MG63 (cell line): ENCODE measurements around the gene VWA3B. TPM values are rescaled to one million over a fixed set of nuclear protein-coding genes. Genes with fewer than 3 reads are reported as not detected.
"Not testable (repeated sequence)": the region's sequence is repeated elsewhere in the genome, so short reads cannot be mapped to it uniquely, and the experiment has no call there.

ENCODE experiments used
- DNase-seq: peaks from one replicate; pipeline ENCODE4 v3.0.0-alpha.2; 2020
- H3K27me3 ChIP-seq: fragments of 250-450 bp; sonication (Bioruptor Pico); 2 replicates; pipeline ENCODE4 v1.5.1; 2020; ENCODE audit warnings: mild to moderate bottlenecking, moderate library complexity
- H3K36me3 ChIP-seq: fragments of 250-450 bp; sonication (Bioruptor Pico); 2 replicates; pipeline ENCODE4 v1.5.1; 2020; ENCODE audit warnings: mild to moderate bottlenecking, moderate library complexity
- H3K4me3 ChIP-seq: fragments of 250-450 bp; sonication (Bioruptor Pico); 2 replicates; pipeline ENCODE4 v1.5.1; 2020; ENCODE audit warnings: mild to moderate bottlenecking, moderate library complexity
- H3K9me3 ChIP-seq: fragments of 250-450 bp; sonication (Bioruptor Pico); 2 replicates; pipeline ENCODE4 v1.5.1; 2020; ENCODE audit warnings: mild to moderate bottlenecking, moderate library complexity
- total RNA-seq: library from RNA; depleted of rRNA; stranded (reverse); fragments of >200 nt; shearing (Covaris generic); gene quantifications from 2 replicates; pipeline ENCODE4 v1.2.3, GENCODE V29; 2014; ENCODE audit warnings: low replicate concordance

VWA3B gene
- total RNA-seq, 1 experiment from 2014 or later, result not detected

DNA sequence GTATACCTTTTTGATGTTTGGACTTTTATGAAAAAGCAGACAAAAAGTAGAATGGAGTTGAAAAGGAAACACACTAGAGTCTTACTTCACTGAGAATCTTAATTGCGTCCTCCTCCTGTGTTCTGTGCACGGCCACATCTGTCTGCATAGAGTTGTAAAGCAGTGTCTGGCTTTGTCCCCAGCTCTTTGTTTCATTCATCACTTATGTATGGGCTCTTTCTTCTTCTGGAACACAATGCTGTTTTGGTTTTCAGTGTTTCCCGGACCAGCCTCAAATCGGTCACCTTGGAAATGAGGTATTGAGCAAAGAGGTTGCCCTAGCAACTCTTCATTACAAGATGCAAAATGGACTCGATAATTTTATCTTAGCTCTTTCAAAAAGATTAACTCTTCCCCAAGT, 155.0 kb downstream of the VWA3B start:
- Histone ChIP-seq H3K9me3 (no peaks in the 10 kb centered on the region; the same call in 1 of the 2 replicates), H3K27me3 (no peaks in the 10 kb centered on the region), H3K36me3 (no peaks in the 10 kb centered on the region), H3K4me3 (no peak overlapping the region)
- no peak for DNase-seq

DNA sequence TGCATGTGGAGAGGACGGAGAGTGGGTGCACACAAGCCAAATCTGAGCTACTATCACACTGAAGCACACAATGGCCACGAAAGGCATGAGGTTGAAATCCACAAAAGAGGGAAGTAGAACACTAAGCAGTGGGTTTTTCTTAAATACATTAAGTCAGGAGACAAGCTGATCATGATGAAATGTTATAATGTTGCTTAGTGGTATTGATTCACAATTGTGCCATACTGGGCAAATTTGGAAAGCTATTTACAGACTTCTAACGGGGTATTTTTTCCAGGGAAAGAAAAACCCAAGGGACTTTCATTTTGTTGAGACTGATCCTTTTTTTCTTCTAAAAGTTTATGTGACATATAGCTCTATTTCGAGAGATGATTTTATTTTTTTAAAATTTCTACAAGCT, 158.5 kb downstream of the VWA3B start:
- Histone ChIP-seq H3K36me3 (no peaks in the 10 kb centered on the region), H3K4me3 (no peak overlapping the region), H3K9me3 (no peaks in the 10 kb centered on the region; the same call in 1 of the 2 replicates), H3K27me3 (no peaks in the 10 kb centered on the region)
- DNase-seq, result no peak

DNA sequence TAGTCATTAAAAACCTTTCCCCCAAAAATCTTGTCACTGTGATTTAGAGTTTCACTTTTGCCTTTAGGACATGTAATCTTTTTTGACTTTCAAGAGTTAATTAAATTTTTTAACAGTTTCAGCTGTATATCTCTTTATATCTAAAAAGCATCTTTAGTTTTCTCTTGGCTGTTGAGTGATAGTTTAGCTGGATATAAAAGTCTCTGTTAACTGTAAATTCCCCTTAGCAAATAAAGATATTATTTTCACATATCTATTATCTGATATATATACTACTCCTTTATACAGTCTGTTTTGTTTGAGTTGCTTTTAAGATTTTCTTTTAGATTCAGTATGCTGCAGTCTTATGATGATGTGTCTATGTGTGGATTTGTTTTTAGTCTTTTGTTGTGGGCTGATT, 160.4 kb downstream of the VWA3B start:
- Histone ChIP-seq H3K4me3 (no peak overlapping the region), H3K9me3 (no peaks in the 10 kb centered on the region; the same call in 1 of the 2 replicates), H3K36me3 (no peaks in the 10 kb centered on the region), H3K27me3 (no peaks in the 10 kb centered on the region)
- DNase-seq, result no peak

DNA sequence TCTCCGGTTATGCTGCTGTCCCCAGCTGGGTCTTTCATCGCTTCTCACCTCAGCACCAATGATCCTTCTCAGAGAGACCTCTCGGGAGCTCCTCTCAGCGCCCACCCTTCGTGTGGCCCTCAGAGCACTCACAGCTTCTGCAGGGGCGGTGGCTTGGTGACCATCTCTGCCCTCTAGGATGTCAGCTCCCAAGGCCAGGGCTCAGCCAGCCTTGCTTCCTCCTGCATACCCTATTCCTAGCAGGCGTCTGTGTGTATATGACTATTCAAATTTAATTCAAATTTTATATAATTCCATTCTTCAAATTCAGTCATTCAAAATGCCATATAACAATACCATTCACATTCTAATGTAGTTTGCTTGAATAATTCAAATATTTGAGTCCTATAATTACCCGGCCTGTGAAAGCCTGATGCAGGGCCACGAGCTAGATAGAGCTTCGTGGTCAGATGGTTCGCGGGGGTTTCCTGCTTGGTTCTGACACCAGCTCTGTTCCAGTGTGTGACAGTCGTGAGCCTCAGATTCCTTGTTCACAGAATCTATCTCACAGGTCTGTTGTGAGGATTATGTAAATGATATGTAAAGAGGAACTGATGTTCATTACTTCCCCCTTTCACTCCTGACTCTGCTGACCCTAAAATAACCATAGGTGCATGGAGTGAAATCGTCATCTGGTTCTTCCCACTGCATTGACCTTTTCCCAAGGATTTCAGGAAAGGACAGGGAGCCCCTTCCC, 165.2 kb downstream of the VWA3B start:
- Histone ChIP-seq H3K27me3 (no peaks in the 10 kb centered on the region), H3K4me3 (no peak overlapping the region), H3K36me3 (no peaks in the 10 kb centered on the region), H3K9me3 (no peaks in the 10 kb centered on the region; the same call in 1 of the 2 replicates)
- DNase-seq, result no peak

DNA sequence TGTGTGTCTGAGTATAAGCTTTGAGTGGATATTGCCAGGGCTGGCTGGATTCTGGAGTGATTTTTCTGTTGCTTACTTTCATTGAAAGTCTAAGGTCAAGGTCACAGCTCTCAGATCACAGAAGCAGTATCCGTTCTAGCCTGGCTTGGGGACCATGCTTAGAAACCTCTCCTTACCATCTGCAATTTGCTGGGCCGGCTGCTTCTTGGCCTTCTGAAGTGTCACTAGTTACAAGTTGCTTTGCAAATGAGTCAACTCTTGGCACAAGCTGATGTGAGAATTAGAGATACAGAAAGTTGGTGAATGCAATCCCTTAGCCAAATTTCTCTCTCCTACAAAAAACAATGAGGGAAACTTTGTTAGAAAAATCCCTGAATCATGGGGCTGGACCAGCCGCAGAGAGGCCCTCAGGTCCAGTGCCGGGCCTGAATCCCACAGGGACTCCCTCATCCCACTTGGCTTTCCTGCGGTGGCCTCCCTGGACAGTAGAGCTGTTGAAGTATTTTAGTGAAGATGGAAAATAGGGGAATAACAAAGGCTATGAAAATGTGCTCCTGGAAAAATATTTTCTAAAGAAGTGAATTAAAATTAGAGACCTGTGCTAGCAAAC, 166.6 kb downstream of the VWA3B start:
- H3K36me3 ChIP-seq, result no peaks in the 10 kb centered on the region
- no peak overlapping the region for H3K4me3 ChIP-seq
- H3K9me3 ChIP-seq, result no peaks in the 10 kb centered on the region
- H3K27me3 ChIP-seq, result no peaks in the 10 kb centered on the region
- peak; percentile 42 for DNase-seq

DNA sequence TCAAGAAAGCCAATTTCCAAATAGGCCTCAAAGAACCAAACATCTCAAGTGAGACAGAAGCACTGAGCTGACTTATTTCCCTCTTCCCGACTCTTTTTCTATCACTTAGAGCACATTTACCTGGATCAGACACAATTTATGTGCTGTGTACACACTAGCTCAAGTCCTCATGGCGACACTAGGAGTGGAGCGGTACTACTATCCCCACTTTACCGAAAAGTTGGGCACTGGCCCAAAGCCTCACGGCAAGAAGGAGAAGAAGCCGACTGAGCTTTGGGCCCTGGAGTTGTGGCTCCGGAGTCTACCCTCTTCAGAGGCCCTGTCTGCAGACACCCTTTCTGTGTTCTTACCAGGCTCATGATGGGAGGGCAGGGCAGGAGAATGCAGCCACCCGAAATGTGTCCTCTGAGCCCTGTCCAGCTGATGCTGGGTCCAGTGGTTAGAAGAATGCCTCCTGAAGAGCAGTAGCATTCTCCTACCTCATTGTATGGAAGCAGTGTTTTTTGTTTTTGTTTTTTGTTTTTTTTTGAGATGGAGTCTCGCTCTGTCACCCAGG, 167.6 kb downstream of the VWA3B start:
- DNase-seq, result no peak
- no peaks in the 10 kb centered on the region for H3K9me3 ChIP-seq
- no peak overlapping the region for H3K4me3 ChIP-seq
- H3K36me3 ChIP-seq, result no peaks in the 10 kb centered on the region
- H3K27me3 ChIP-seq, result no peaks in the 10 kb centered on the region

GRCh38 chr2:98258906-98259305, 171.9 kb downstream of the VWA3B start:
- H3K9me3 ChIP-seq, result peaks cover 2% of the 10 kb centered on the region; the same call in 1 of the 2 replicates
- H3K4me3 ChIP-seq, result no peak overlapping the region
- no peaks in the 10 kb centered on the region for H3K27me3 ChIP-seq
- no peak for DNase-seq
- H3K36me3 ChIP-seq, result no peaks in the 10 kb centered on the region

DNA sequence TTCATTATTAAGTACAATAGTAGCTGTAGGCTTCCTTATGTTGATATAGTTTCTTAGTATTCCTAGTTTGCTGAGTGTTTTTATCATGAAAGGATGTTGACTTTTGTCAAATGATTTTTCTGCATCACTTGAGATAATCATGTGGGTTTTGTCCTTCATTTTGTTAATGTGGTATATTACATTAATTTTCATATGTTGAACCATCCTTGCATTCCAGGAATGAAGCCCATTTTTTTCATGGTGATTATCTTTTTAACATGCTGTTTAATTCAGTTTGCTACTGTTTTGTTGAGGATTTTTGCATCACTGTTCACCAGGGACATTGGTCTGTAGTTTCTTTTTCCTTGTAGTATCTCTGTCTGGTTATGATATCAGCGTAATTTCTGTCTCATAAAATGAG, 176.4 kb downstream of the VWA3B start:
- DNase-seq, result no peak
- Histone ChIP-seq H3K27me3 (no peaks in the 10 kb centered on the region), H3K4me3 (no peak overlapping the region), H3K9me3 (peaks cover 2% of the 10 kb centered on the region; the same call in 1 of the 2 replicates), H3K36me3 (no peaks in the 10 kb centered on the region)

DNA sequence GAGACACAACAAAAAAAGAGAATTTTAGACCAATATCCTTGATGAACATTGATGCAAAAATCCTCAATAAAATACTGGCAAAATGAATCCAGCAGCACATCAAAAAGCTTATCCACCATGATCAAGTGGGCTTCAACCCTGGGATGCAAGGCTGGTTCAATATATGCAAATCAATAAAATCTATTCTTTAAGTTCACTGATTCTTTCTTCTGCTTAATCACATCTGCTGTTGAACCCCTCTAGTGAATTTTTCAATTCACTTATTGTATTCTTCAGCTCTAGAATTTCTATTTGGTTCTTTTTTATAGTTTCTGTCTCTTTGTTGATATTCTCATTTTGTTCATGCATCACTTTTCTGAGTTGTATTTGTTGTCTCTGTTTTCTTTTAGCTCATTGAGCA, 181.3 kb downstream of the VWA3B start:
- H3K4me3 ChIP-seq, H3K27me3 ChIP-seq, H3K9me3 ChIP-seq, H3K36me3 ChIP-seq, DNase-seq: not testable (repeated sequence)

GRCh38 chr2:98269274-98269673, 182.3 kb downstream of the VWA3B start:
- Histone ChIP-seq H3K9me3 (no peaks in the 10 kb centered on the region), H3K27me3 (no peaks in the 10 kb centered on the region), H3K36me3 (no peaks in the 10 kb centered on the region), H3K4me3 (no peak overlapping the region)
- DNase-seq, result no peak

DNA sequence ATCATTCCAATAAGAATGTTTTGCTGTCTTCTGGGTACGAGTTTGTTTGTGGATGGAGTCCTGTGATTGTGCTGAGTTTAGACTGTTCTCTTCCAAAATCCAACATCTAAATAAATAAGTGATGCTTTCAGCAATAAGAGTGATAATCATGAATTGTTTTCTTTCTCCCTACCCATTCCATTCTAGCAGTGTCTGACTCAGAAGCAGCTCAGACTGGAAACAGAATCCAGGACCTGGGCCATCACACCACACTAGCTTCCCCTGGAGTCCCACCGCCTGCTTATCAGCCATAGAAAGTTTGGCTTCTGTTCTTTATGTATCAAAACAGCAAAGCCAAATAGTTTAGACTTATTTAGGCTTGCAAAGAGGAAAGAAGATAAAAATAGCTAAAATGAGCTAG, 182.9 kb downstream of the VWA3B start:
- DNase-seq, result peak; percentile 5
- Histone ChIP-seq H3K4me3 (no peak overlapping the region), H3K9me3 (no peaks in the 10 kb centered on the region), H3K36me3 (no peaks in the 10 kb centered on the region), H3K27me3 (no peaks in the 10 kb centered on the region)

DNA sequence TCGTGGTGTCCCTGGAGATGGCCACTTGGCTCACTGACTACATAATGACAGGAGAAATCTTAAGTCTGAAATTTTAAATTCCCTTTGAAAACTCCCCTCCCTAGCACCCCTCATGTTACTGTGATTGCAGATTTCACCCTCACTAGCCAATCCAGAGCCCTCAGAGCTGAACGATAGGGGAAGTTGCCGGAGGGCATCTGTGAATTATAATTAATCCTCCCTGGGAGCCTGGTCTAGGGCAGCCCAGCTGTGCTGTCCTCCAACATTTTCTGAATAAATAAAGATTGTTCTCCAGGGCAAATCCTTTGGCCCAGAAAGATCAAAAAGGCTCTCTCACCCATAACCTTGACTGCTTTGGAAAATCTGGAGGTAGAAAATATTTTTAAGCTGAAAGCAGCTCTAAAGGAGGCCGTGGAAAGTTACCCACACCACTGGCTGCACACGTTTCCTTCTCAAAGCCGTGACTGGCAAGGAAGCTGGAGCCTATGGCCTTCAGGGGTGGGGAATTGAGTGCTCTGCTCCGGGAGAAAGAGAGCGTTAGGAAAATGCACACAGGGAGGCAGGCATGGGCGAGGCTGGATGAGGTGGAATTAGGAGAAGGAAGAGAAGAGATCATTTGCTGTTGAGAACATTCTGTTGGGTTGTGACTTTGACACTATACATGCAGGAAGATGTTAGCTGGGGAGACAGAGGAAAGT, 190.3 kb downstream of the VWA3B start:
- no peaks in the 10 kb centered on the region for H3K36me3 ChIP-seq
- no peaks in the 10 kb centered on the region for H3K27me3 ChIP-seq
- no peak for DNase-seq
- no peak overlapping the region for H3K4me3 ChIP-seq
- no peaks in the 10 kb centered on the region for H3K9me3 ChIP-seq

- Histone ChIP-seq H3K27me3 (no peaks in the 10 kb centered on the region), H3K36me3 (no peaks in the 10 kb centered on the region), H3K9me3 (no peaks in the 10 kb centered on the region), H3K4me3 (no peak overlapping the region)
- no peak for DNase-seq
Measured at GRCh38 chr2:98278074-98278473, 191.1 kb downstream of the VWA3B start.

GRCh38 chr2:98280376-98281102, 193.6 kb downstream of the VWA3B start:
- H3K27me3 ChIP-seq, result no peaks in the 10 kb centered on the region
- no peaks in the 10 kb centered on the region; the same call in 1 of the 2 replicates for H3K9me3 ChIP-seq
- no peaks in the 10 kb centered on the region for H3K36me3 ChIP-seq
- DNase-seq, result peak; percentile 62
- H3K4me3 ChIP-seq, result no peak overlapping the region

- no peaks in the 10 kb centered on the region for H3K27me3 ChIP-seq
- no peaks in the 10 kb centered on the region; the same call in 1 of the 2 replicates for H3K9me3 ChIP-seq
- no peak overlapping the region for H3K4me3 ChIP-seq
- no peak for DNase-seq
- H3K36me3 ChIP-seq, result no peaks in the 10 kb centered on the region
Measured at GRCh38 chr2:98281607-98282006, 194.6 kb downstream of the VWA3B start.

GRCh38 chr2:98282109-98282508, 195.1 kb downstream of the VWA3B start:
- Histone ChIP-seq H3K27me3 (no peaks in the 10 kb centered on the region), H3K9me3 (no peaks in the 10 kb centered on the region; the same call in 1 of the 2 replicates), H3K4me3 (no peak overlapping the region), H3K36me3 (no peaks in the 10 kb centered on the region)
- DNase-seq, result no peak

DNA sequence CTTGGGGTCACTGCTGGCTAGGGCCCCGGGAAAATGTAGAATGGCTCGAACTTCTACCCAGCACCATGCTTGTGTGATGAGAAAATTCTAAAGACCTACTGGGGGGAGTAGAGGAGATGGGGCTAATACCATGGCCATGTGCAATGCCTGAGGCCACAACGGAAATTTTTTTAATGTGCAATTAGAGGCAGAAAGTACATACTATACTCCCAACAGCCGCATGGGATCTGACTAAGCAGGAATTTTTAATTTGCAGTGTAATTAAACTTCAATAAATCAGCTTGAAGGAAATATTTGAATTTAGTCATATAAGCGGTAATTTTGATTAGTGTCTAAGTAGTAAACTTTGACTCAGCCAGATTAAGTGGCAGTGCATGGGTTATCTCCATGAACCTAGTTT, 206.1 kb downstream of the VWA3B start:
- Histone ChIP-seq H3K4me3 (no peak overlapping the region), H3K36me3 (no peaks in the 10 kb centered on the region), H3K27me3 (no peaks in the 10 kb centered on the region), H3K9me3 (no peaks in the 10 kb centered on the region)
- no peak for DNase-seq
